Fibroblast of the aortic adventitia (primary cell): ENCODE measurements around the gene NECAB3. TPM values are rescaled to one million over a fixed set of nuclear protein-coding genes. Genes with fewer than 3 reads are reported as not detected.
A peak's percentile ranks its signal among the peaks of the same experiment; 100 is the strongest.

Experiments used
- DNase-seq: peaks from one replicate; pipeline ENCODE4 v3.0.0-alpha.2; 2010; ENCODE audit warnings: low read depth
- H3K4me3 ChIP-seq: 2 replicates; pipeline ENCODE4 v1.5.1; 2011; ENCODE audit warnings: low read depth, mild to moderate bottlenecking, control low read depth, low read length, moderate library complexity
- total RNA-seq: library from RNA; depleted of rRNA; stranded (reverse); fragments of >200 nt; gene quantifications from 2 replicates; pipeline ENCODE4 v1.2.3, GENCODE V29; 2012; ENCODE audit warnings: low replicate concordance
- TF ChIP-seq, protein P1 (sequence below): IDR thresholded peaks from 2 replicates; pipeline ENCODE4 v1.5.1; 2011; ENCODE audit warnings: mild to moderate bottlenecking, low read length, control low read depth, inconsistent platforms; ENCODE audit not compliant: insufficient read depth

The NECAB3 gene
- total RNA-seq, 1 donor: 17.6 TPM

DNA sequence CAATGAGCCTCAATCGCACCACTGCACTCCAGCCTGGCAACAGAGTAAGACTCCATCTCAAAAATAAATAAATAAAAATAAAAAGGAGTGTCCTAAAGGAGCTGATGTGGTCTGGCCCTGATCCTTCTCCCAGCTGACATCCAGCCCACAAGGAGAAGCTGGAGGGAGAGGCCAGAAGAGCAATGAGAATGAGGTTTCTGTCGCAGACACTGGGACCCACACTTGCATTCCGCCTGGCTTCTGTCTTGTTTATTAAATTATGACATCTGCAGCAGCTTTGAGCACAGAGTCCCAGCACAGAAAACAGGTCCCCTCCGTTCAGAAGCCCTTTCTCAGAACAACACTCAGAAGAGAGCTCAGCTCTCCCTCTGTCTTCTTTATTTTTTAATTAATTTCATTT, 22.2 kb upstream of the NECAB3 start:
- TF ChIP-seq, protein P1, sequence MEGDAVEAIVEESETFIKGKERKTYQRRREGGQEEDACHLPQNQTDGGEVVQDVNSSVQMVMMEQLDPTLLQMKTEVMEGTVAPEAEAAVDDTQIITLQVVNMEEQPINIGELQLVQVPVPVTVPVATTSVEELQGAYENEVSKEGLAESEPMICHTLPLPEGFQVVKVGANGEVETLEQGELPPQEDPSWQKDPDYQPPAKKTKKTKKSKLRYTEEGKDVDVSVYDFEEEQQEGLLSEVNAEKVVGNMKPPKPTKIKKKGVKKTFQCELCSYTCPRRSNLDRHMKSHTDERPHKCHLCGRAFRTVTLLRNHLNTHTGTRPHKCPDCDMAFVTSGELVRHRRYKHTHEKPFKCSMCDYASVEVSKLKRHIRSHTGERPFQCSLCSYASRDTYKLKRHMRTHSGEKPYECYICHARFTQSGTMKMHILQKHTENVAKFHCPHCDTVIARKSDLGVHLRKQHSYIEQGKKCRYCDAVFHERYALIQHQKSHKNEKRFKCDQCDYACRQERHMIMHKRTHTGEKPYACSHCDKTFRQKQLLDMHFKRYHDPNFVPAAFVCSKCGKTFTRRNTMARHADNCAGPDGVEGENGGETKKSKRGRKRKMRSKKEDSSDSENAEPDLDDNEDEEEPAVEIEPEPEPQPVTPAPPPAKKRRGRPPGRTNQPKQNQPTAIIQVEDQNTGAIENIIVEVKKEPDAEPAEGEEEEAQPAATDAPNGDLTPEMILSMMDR: no peak
- DNase-seq: no peak
- no peak overlapping the region for H3K4me3 ChIP-seq

DNA sequence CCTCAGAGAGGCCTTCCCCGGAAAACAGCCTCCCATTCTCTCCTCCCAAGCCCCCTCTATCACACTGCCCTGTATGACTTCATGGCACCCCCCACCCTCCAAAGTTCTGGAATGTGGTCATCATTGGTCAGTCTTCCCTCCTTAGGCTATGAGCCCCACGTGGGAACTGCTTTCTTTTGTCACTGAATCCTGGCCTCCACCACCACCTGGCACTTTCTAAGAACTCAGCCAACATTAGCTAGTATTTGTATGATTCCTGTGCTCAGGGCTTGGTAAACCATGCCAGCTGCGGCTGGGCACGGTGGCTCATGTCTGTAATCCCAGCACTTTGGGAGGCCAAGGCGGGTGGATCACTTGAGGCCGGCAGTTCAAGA, 20.4 kb upstream of the NECAB3 start:
- DNase-seq: no peak
- TF ChIP-seq, protein P1: no peak
- no peak overlapping the region for H3K4me3 ChIP-seq

DNA sequence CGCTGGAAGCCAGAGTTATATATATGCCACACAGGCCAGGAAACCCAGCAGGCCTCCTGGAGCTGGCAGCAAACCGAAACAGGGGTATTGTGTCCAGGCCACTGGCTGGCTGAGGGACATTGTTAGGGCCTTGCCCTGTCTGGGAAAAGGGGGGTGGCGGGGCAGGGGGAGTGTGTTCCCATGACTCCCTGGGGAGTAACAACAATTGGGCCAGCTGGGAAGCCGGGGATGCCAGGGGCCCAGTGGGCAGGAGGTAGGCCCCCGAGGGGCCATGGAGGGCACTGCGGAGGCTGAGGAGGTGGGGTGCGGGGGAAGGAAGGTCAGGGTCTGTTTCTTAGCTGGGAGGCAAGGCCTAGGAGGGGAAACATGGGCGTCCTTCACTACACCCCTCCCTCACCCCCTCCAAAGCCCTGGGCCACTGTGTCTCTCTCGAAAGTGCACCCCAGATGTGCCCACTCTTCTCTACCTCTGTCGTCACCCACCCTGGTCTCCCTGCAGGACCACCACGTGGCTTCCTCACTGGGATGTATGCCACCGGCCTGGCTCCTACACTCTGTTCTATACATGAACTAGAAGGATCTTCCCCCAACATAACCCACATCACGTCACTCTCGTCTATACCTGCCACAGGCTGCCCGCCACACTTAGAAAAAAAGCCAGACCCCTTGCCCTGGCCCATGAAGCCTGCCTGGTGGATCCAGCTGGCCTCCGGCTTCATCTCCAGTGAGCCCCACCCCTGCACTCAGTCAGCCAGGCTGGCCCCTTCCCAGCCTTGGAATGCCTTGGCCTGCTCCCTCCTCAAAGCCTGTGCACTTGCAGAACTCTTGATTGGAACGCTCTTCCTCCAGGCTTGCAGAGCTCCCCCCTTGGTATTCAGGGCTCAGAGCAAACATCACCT, 19.8 kb upstream of the NECAB3 start:
- no peak overlapping the region for H3K4me3 ChIP-seq
- DNase-seq: peak; percentile 67
- TF ChIP-seq, protein P1: no peak

DNA sequence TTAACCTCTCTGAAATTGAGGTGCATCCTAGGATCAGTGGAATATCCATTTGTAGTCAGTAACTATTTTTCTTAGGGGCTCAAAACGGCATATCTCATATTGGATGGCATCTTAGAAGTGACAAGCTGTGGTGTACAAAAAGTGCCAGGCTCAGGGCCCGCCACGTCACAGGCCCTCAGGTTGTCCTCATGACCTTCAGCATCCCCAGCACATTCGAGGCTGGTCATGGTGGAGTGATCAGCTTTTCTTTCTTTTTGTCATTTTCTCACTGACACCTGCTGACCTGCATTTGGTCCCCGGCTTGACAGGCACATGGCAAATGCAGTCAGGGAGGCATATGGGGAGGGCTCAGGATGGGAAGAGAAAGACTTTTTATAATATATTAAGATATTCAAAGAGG, 19.1 kb upstream of the NECAB3 start:
- no peak overlapping the region for H3K4me3 ChIP-seq
- TF ChIP-seq, protein P1: no peak
- no peak for DNase-seq

DNA sequence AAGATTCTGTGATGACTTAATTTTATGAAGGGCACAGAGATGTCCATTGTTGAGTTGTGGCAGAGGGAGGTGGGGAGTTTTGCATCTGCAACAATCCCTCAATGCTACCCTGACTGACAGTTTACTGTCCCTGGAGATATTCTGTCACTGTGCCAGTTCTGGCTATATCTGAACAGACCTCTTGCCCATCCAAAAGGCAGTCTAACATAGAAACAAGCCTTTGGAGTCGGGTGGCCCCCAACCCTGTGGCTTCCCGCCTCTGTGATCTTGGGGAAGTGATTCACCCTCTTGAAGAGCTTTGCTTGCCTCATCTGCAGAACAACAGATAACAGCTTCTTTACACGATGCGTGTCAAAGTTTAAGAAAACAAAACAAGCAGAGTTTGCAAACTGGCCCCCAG, 15.7 kb upstream of the NECAB3 start:
- DNase-seq: peak; percentile 54
- H3K4me3 ChIP-seq: no peak overlapping the region
- TF ChIP-seq, protein P1: no peak

DNA sequence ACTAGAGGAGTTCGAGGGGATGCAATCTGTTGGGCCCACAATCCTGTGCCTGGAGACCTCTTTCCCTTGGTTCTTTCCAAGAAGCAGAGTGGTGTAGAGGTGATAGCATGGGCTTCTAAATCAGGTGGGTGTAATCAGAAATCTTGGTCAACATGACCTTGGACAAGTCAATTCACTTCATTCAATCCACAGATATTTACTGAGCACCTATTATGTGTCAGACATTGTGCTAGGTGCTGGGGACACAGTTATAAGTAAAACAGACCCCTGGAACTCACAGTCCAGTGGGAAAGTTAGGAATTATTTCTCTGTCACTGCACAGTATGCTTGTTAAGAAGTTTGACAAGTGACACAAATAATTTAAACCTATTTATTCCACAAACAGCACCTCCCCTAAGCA, 15.3 kb upstream of the NECAB3 start:
- no peak overlapping the region for H3K4me3 ChIP-seq
- TF ChIP-seq, protein P1: no peak
- no peak for DNase-seq

DNA sequence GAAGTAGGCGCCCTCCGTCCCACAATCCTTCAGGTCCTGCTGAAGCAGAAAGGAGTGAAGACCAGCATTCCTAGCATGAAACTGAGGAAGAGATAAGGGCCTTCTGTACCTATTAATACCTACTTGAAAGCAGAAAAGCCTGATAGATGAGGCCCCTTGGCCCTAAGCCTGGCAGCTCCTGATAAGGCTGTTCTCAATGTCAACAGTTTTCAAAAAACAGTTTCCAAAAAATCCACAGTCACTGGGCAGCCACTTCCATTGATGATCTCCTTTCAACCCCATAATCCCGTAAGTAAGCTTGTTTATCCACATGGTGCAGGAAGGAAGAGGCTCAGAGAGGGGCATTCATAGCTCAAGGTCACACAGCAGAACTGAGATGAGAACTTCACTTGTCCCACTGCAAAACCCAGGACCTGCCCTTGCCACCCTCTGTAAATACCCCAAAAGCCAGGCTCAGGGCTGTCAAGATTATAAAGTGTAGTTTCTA, 14.8 kb upstream of the NECAB3 start:
- TF ChIP-seq, protein P1: no peak
- DNase-seq: no peak
- no peak overlapping the region for H3K4me3 ChIP-seq
